DOHH2 (cell line): Measurements from ENCODE around the gene AMIGO3.

Experiments used
- EZH2phosphoT487 ChIP-seq: fragments of 200-600 bp; sonication (generic); IDR thresholded peaks from 2 replicates; pipeline ENCODE4 v1.6.1; 2017; ENCODE audit warnings: borderline replicate concordance, mild to moderate bottlenecking, antibody characterized with exemption, low read length, moderate library complexity, mixed read lengths
- TF ChIP-seq, protein P1 (sequence below): fragments of 200-600 bp; sonication (generic); IDR thresholded peaks from one replicate; pipeline ENCODE4 v1.5.1; 2014; ENCODE audit warnings: antibody characterized with exemption, mild to moderate bottlenecking, low read depth, low read length; ENCODE audit not compliant: poor library complexity, severe bottlenecking

GRCh38 chr3:49734752-49735151, 15.3 kb upstream of the AMIGO3 start:
- TF ChIP-seq, protein P1, sequence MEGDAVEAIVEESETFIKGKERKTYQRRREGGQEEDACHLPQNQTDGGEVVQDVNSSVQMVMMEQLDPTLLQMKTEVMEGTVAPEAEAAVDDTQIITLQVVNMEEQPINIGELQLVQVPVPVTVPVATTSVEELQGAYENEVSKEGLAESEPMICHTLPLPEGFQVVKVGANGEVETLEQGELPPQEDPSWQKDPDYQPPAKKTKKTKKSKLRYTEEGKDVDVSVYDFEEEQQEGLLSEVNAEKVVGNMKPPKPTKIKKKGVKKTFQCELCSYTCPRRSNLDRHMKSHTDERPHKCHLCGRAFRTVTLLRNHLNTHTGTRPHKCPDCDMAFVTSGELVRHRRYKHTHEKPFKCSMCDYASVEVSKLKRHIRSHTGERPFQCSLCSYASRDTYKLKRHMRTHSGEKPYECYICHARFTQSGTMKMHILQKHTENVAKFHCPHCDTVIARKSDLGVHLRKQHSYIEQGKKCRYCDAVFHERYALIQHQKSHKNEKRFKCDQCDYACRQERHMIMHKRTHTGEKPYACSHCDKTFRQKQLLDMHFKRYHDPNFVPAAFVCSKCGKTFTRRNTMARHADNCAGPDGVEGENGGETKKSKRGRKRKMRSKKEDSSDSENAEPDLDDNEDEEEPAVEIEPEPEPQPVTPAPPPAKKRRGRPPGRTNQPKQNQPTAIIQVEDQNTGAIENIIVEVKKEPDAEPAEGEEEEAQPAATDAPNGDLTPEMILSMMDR: no peak
- TF ChIP-seq EZH2phosphoT487: no peak
